ENCODE measurements around the gene PRUNE1.

Gene PRUNE1

DNA sequence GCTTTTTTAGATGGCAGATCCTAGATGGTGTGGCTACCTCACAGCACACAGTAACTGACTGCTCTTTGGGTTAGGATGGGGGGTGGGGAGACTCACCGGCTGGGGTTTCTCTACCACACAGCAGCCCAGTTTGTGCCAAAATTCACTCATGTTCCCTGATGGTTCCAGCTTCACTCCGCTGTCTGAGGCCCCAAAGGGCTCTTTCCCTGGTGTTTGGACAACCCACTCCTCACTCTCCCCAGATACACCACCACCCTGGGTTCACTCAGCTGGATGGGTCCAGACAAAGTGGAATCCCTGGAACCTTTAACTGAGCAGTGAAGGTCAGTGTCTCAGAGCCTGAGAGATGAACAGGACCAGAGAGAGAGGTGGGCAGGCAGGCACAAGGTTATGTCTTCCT, 47.3 kb downstream of the PRUNE1 start:
- DNase-seq (ENCODE audit: low spot score): no peak
- no peak for TF ChIP-seq CTCF (IDR thresholded peaks at IDR 0.05; ENCODE audit: extremely low read depth, missing control alignments)

DNA sequence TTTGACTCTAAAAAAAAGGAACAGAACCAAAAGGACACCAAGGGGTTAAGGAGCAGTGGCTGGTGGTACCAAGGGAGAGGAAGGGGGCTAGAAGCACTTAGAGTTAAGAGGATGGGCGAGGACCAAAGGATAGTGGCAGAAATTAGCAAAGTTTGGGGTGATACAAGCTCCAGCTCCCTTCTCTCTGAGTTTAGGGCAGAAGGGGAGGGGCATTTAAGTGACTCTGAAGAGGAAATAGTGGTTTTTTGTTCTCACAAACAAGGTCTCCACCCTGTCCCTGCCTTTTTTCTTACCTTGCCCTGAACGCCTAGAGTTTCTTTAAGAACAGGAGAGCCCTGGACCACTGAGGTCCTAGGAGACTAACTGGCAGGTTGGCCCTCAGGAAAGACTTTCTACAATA, 47.9 kb downstream of the PRUNE1 start:
- DNase-seq (ENCODE audit: low spot score): peak; percentile 40
- no peak for TF ChIP-seq CTCF (IDR thresholded peaks at IDR 0.05; ENCODE audit: extremely low read depth, missing control alignments)

GRCh38 chr1:151058692-151059091, 50.4 kb downstream of the PRUNE1 start:
- no peak for DNase-seq (ENCODE audit: low spot score)
- no peak for TF ChIP-seq CTCF (IDR thresholded peaks at IDR 0.05; ENCODE audit: extremely low read depth, missing control alignments)

GRCh38 chr1:151059109-151060006, 51.1 kb downstream of the PRUNE1 start, which contains the start of gene CDC42SE1:
Gene CDC42SE1 (minus strand): TSS chr1:151059622. CDS start chr1:151055730, 3,892 bp downstream.
- peak; percentile 92 for DNase-seq (ENCODE audit: low spot score)
- TF ChIP-seq CTCF (IDR thresholded peaks at IDR 0.05; ENCODE audit: extremely low read depth, missing control alignments): peak; percentile 73

GRCh38 chr1:151060007-151060656, 51.9 kb downstream of the PRUNE1 start, which contains the start of gene MLLT11:
Gene MLLT11 (plus strand): TSS chr1:151060397. CDS start chr1:151067225, 6,828 bp downstream.
- TF ChIP-seq CTCF (IDR thresholded peaks at IDR 0.05; ENCODE audit: extremely low read depth, missing control alignments): no peak
- DNase-seq (ENCODE audit: low spot score): peak; percentile 36

DNA sequence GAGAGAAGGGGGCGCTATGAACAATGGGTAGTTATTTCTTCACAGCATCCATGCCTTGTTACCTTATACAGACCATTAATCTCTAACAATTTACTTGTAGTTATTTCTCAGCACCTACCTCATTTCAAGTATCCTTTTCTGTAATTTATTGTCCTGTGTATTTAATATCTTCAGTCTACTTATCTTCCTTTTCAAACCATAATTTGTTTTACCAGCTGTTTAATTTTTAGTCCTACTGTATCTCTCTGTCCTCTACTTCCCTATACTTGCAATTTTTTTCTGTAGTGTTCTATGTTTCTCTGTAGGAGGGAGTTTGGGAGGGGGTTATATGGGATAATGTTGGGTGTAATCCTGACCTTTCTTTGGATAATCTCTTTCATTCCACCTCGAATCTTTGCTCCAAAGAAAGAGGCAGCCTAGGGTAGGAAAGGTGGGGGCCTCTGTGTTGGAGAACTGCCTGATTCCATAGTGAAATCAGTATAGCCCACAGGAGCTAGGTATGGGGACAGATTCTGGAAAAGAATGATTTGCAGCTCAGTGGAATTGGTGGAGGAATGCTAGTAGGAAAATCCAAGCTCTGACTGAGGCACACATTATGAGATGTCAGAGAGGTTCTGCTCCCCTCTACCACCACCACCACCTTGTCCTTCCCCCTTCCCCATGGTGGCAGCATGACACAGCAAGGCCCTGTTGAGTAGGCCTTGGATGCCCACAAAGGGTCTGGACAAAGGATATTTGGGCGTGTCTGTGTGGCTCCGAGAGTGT, 52.6 kb downstream of the PRUNE1 start:
- no peak for TF ChIP-seq CTCF (IDR thresholded peaks at IDR 0.05; ENCODE audit: extremely low read depth, missing control alignments)
- no peak for DNase-seq (ENCODE audit: low spot score)
